Measurements from ENCODE around the gene NAE1.

NAE1 gene

DNA sequence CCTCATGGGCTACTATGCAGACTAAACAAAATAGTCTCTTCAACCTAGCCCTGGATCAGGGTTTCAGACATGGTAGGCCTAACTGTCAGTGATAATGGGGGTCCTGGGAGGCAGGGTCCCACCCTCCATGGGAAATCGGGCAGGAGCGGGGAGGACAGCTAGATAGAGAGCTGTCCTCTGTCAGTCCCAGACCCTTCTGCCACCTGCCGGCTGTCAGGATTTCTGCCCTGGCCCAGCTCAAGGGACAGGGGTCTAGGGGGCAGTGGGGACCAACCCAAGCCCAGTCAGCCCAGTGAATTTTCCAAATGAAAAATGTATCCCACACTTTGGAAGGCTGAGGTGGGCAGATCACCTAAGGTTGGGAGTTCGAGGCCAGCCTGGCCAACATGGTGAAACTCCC lies 18.8 kb upstream of the NAE1 start:
- DNase-seq: no peak

DNA sequence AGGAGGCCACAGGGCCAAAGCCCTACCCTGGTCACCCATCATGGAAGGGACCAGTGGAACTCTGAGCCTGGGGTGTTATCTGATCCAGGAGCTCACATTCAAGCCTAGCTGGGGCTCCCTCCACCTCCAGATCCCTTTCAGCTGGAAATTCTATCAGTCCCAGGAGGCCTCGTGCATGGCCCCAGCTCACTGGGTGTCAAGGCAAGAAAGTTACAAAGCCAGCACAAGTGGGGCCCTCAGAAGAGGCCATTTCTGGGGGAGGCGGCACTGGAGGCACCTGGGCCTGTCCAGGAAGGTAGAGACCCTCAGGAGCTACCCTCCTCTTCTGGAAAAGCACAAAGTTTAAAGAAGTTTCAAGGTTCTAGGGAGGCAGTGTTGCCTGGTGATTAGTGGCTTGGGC lies 18.2 kb upstream of the NAE1 start:
- no peak for DNase-seq

GRCh38 chr16:66848172-66848571 lies 17.4 kb upstream of the NAE1 start:
- no peak for DNase-seq

- no peak for DNase-seq
Measured at GRCh38 chr16:66847533-66848067, 16.8 kb upstream of the NAE1 start.

DNA sequence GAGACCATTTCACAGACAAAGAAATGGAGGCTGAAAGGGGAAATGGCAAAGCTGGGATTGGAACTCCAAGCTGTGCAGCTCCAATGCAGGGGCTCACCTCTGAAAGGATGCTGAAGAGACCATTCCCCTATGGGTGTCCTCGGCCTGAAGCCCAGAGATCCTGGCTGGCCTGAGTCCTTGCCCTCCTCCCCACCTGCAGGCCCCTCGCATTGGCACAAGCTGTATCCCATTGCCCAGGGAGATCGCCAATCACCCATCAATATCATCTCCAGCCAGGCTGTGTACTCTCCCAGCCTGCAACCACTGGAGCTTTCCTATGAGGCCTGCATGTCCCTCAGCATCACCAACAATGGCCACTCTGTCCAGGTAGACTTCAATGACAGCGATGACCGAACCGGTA lies 16.1 kb upstream of the NAE1 start:
- no peak for DNase-seq

DNA sequence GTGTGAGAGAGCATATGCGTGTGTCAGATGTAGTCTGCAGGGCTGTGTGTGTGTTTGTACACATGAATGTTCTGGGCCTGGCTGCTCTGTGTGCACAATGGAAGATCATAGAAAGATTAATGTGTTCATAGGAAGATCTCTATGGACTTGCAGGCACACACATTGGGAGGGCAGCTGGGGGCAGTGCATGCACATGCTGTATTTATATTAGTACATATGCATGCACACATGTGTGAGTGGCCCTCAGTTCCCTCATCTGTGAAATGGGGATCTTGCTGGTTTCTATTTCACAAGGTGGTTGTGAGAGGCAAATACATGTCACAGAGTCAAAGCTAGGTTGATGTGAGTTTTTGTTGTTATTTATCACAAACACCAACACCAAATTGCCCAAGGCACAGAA lies 15.5 kb upstream of the NAE1 start:
- DNase-seq: no peak

DNA sequence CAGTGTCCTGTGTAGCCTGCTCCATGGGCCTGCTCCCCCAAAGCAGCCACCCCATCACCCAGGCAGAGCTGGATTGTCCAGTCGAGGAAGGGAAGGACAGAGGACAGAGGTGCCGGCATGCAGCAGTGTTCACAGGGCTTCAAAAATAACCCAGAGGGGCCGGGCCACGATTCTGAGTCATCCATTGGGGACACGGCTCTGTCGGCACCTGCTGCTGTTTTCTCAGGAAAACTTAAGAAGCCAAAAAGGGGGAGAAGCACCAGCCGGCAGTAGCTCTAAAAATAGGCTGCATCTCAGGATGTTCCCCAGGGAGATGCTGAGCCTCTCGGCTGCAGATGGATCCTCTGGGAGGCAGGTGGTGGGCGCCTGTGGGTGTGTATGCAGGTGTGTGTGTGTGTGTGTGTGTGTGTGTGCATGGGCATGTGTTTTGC lies 15.0 kb upstream of the NAE1 start:
- no peak for DNase-seq

GRCh38 chr16:66845080-66845410 lies 14.3 kb upstream of the NAE1 start:
- DNase-seq: no peak

GRCh38 chr16:66844342-66845079 lies 13.7 kb upstream of the NAE1 start, which contains the start of gene CA7:
TSS of gene CA7 (plus strand) at chr16:66844414. CDS start at chr16:66844488, 74 bp downstream.
- no peak for DNase-seq

- DNase-seq: no peak
Measured at GRCh38 chr16:66844009-66844341, 13.2 kb upstream of the NAE1 start.

- DNase-seq: no peak
Measured at GRCh38 chr16:66843191-66843590, 12.4 kb upstream of the NAE1 start.

DNA sequence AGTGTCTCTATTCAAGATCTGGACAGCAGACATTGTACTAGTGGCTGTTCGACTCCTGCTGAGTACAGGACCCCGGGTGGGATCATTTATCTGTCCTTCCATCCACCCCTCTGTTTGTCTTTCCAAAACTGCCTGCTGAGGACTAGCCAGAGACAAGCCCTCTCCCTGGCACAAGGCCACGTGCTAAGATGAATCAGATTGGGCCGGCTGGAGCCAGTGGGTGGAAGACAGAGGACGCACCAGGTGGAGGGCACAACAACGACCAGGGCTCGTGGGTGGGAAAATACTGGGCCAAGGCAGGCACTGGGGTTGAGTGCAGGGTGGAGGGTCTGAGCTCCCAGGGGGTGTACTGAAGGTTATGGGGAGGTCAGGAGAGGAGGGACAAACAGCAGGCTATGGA lies 12.0 kb upstream of the NAE1 start:
- DNase-seq: peak; percentile 7

- DNase-seq: no peak
Measured at GRCh38 chr16:66841366-66841765, 10.6 kb upstream of the NAE1 start.

GRCh38 chr16:66840883-66841282 lies 10.1 kb upstream of the NAE1 start:
- no peak for DNase-seq

- DNase-seq: no peak
Measured at GRCh38 chr16:66834746-66835145, 4.0 kb upstream of the NAE1 start.

- peak; percentile 4 for DNase-seq
Measured at GRCh38 chr16:66832661-66833305, 2.0 kb upstream of the NAE1 start.

GRCh38 chr16:66832190-66832589 lies 1.4 kb upstream of the NAE1 start:
- no peak for DNase-seq

- no peak for DNase-seq
Measured at GRCh38 chr16:66824006-66824405, 6.8 kb downstream of the NAE1 start.

- DNase-seq: no peak
Measured at GRCh38 chr16:66814734-66815133, 16.0 kb downstream of the NAE1 start.

DNA sequence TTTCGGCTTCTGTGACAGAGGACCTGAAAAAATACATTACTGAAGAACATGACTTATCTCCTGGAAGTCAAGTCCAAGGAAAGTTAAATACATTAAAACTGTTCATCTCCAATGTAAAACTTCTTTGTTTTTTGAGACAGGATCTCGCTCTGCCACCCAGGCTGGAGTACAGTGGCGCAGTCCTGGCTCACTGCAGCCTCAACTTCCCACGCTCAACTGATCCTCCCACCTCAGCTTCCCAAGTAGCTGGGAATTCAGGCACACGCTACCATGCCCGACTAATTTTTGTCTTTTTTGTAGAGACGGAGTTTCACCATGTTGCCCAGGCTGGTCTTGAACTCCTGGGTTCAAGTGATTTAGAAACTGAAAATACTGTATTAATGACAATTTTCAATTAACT lies 19.7 kb downstream of the NAE1 start:
- no peak for DNase-seq

GRCh38 chr16:66810391-66810790 lies 20.4 kb downstream of the NAE1 start:
- DNase-seq: no peak

DNA sequence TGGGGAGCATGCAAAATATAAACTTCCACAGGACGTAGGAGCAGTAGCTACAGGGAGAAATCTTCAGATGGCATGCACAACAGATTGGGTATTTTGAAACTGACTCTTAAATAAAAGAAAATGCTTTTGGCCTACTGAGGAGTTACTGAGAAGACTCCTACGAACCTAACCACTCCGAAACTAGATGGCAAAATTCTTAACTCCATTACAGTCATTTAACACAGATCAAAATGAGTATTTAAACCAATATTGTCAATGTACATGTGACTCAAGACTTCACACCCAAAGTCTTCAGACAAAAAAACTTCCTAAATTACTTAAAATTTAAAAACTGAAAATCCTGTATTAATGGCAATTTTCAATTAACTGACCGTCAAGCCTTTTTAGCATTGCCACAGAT lies 21.0 kb downstream of the NAE1 start:
- no peak for DNase-seq

DNA sequence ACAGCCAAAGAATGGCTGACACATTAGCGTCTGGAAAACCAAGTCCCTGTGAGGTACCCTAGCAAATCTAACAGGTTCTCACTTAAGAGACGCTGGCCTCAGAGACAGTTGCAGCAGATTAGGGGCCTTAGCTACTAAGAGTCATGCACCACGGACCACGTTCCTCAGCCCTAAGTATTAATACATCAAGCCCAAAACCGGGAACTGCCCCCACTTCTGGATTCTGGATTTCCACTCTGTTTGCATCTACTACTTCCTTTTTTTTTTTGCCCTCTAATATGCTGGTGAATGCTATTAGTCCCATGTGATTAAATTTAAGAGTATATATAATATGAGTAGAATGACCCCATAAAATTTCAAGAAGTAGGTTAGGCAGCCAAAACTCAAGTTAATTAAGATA lies 28.6 kb downstream of the NAE1 start:
- no peak for DNase-seq

- DNase-seq: no peak
Measured at GRCh38 chr16:66801320-66802105, 29.3 kb downstream of the NAE1 start, which contains the start of gene TERB1. TSS of gene TERB1 (minus strand) at chr16:66801584. CDS start at chr16:66796798, 4,786 bp downstream.
